GM21737 (cell line): ENCODE results near the gene ACTN1.

ENCODE experiments used
- ATAC-seq: cut with Tn5 transposase; IDR thresholded peaks from one replicate; pipeline ENCODE4 v1.9.1; 2021; ENCODE audit warnings: mild to moderate bottlenecking, moderate library complexity; ENCODE audit not compliant: unreplicated experiment

The ACTN1 gene

DNA sequence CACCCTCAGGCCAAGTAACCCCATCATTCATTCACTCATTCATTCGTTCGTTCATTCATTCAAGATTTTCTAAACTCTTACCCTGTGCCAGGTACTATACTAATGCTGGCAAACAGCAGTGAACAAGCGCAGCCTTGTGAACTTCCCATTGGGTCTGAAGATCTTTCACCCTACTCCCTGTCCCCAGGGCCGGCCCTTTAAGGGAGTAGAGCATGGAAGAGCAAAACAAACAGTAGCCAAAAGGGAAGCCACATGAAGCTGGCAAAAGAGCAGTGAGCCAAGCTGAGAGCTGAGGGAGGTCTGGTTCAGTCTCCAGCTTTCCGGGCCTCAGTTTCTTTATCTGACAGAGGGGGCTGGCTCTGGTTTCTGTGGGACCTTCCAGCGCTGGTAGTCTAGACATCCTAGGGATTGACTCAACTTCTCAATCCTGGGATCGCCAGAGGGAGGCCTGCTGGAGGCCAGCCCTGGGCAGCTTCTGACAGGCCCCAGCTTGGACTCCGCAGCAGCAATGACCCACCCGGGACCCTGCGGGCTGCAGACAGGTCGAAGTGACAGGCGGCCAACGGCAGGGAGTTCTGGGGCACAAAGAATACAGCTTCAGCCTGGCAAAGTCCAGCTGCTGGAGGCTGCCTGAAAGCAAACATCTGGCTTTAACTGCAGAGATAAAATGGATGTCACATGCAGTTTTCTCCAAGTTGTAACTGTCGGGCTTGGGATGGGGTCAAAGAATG, 27.1 kb downstream of the ACTN1 start:
- ATAC-seq, result no peak

GRCh38 chr14:68951035-68951797, 27.9 kb downstream of the ACTN1 start:
- ATAC-seq, result no peak

DNA sequence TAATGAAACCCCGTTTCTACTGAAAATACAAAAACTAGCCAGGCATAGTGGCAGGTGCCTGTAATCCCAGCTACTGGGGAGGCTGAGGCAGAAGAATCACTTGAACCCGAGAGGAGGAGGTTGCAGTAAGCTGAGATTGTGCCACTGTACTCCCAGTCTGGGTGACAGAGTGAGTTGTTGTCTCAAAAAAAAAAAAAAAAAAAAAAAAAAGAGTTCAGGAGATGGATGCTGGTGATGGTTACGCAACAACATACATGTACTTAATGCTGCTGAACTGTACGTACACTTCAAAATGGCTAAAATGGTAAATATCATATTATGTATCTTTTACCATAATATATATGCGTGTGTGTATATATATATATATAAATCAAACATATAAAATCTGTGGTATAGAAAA, 29.0 kb downstream of the ACTN1 start:
- ATAC-seq, result no peak

- ATAC-seq, result no peak
Observed at GRCh38 chr14:68949601-68949965, 29.5 kb downstream of the ACTN1 start.

- no peak for ATAC-seq
Observed at GRCh38 chr14:68948686-68949600, 30.2 kb downstream of the ACTN1 start.

- no peak for ATAC-seq
Observed at GRCh38 chr14:68947802-68948201, 31.3 kb downstream of the ACTN1 start.

GRCh38 chr14:68946489-68946822, 32.6 kb downstream of the ACTN1 start:
- no peak for ATAC-seq

DNA sequence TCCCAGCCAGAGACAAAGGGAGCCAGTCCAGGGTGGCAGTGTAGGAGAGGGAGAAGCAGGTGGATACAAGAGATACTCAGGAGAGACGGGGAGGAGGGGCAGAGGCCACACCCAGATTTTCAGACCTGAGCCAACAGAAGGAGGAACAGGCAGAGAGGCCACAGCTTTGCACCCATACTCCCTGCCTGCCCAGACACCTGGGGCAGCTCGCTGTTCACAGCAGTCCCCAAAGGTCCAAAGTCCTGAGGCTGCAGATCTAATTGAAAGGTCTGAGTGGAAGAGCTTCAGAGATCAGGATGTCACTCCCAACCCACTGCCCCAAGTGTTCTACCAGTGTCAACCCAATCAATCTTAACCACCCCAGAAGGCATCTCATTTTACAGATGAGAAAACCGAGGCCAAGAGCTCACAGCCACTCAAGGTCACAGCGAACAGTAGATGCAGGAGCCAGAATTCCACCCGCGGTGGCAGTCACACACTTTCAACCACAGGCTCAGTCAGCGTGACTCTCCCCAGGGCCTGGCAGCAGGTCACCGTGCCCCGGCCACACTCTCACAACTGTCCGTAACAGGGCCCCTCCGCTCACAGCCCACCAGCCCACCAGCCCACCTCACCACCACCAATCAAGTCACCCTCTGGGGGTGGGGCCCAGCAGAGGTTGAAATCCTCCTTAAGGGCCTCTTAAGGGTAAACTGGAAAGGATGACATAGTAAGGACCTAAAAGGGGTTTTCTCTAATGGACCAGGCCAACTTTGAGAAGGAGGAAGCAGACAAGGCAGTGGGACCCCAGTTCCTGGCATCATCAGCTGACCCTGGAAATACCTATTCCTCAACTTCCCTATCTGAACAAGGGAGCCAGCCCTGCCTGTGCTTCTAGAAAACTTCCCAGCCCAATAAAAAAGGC, 33.3 kb downstream of the ACTN1 start:
- no peak for ATAC-seq

DNA sequence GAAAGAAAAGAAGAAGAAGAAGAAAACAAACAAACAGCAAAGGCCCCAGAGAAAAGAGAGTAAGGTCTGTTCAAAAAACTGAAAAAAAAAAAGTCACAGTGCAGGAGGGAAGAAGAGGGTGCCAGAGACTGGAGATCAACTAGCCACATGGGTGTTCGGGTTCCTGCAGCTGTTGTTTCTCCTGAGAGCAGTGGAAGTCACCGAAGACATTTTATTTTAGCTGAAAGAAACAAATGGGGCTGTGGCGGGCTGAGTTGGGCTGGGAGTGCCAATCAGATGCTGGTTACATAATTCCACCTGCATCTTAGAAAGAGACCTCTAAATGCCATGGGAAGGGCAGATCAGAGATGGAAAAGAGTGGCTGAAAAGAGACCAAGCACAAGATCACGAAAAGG, 33.9 kb downstream of the ACTN1 start:
- ATAC-seq, result no peak

GRCh38 chr14:68944162-68944561, 34.9 kb downstream of the ACTN1 start:
- no peak for ATAC-seq

GRCh38 chr14:68943107-68943506, 36.0 kb downstream of the ACTN1 start:
- ATAC-seq, result no peak

- ATAC-seq, result no peak
Observed at GRCh38 chr14:68942296-68943035, 36.6 kb downstream of the ACTN1 start.

DNA sequence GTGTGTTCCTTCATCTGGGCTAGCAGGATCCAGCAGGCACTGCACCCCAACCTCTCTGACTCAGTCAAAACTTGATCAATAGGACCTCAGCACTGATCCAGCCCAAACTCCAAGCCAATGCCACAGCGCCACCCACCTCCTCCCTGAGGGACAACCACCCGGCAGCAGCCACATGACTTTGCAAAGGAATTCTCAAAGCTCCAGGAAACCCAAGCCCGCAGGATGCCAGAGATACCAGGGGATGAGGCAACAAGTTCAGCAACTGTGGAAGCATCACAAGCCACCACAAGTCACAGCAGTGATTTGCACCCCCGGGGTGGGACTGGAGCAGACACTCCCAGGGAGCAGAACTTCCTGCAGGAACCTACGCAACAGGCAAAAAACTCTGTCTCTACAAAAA, 37.3 kb downstream of the ACTN1 start:
- ATAC-seq, result no peak

GRCh38 chr14:68940614-68941185, 38.4 kb downstream of the ACTN1 start:
- ATAC-seq, result no peak

GRCh38 chr14:68939893-68940613, 39.0 kb downstream of the ACTN1 start:
- no peak for ATAC-seq

DNA sequence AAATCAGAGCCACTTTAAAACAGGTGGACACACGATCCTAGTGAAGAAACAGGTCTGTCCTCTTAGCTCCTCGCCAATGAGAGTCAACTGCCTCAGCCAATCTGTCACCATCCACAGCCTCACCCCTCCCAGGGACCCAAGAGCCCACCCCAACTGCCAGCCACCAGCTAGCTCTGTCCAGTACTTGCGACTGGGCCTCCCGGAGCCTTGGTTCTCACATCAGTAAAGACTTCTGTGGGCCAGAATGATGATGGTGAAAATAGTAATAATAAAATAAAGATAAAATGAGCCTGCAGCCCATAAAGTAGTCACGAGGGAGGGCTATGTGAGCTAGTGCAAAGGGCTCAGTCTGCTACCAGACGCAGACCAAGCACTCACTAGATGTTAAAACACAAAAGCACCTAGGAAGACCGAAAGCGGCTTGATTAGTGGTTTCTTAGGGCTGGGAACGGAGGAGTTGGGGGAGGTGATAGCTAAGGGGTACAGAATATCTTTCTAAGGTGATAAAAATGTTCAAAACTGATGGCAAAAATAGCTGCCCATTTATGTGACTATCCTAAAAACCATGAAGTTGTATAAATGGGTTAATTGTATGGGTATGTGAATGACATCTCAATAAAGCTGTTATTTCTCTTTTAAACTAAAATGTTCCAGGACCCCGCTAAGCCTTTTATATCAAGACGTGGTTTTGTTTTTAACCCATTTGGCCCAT, 39.8 kb downstream of the ACTN1 start:
- ATAC-seq, result no peak

GRCh38 chr14:68938271-68939150, 40.6 kb downstream of the ACTN1 start:
- ATAC-seq, result no peak
